Endothelial cell of umbilical vein (primary cell): Measurements from ENCODE around the gene FAM229A. TPM values are rescaled to one million over a fixed set of nuclear protein-coding genes. Genes with fewer than 3 reads are reported as not detected.

ENCODE experiments used
- BruUV-seq: library from RNA; stranded (reverse); fragments of 400-500 nt; replicated peaks from 2 replicates; lab custom pipeline; 2021; lab: Mats Ljungman, UMichigan
- CTCF ChIA-PET: fragments of 300-600, 350-600 bp; sonication (Branson Sonifier 250); formaldehyde crosslinking; loops from one replicate; lab custom pipeline; 2021; ENCODE audit warnings: antibody characterized with exemption, inconsistent platforms; lab: Charles Lee
- POLR2A ChIA-PET: fragments of 300-600, 350-600 bp; sonication (Branson Sonifier 250); formaldehyde crosslinking; loops from one replicate; lab custom pipeline; 2021; ENCODE audit warnings: antibody characterized with exemption, inconsistent platforms; lab: Charles Lee
- DNase-seq: peaks from one replicate; pipeline ENCODE4 v3.0.0-alpha.2; 2011; ENCODE audit warnings: low read depth, low spot score
- FAIRE-seq: peaks from 2 replicates; lab custom pipeline; 2011; peaks lifted over from hg19 to GRCh38; lab: Jason Lieb, UNC
- H2AFZ ChIP-seq: 2 replicates; pipeline ENCODE4 v1.6.0; 2012; ENCODE audit warnings: low read depth, low read length, control low read depth, inconsistent platforms
- H3K27ac ChIP-seq: 2 replicates; pipeline ENCODE4 v1.5.1; 2011; ENCODE audit warnings: low read depth, mild to moderate bottlenecking, control low read depth, low read length, moderate library complexity; ENCODE audit not compliant: insufficient read depth
- H3K27me3 ChIP-seq, 2 experiments: 2 replicates each; pipeline versions ENCODE4 v1.6.0 to v1.6.1; 2011; ENCODE audit warnings: low read length in 2 of 2, mixed read lengths in 1 of 2; ENCODE audit not compliant: control insufficient read depth in 2 of 2, insufficient read depth in 2 of 2
- H3K36me3 ChIP-seq, 2 experiments: 2 replicates in 1 of 2; 3 replicates in 1 of 2; pipeline ENCODE4 v1.5.1; 2011; ENCODE audit warnings: low read length in 2 of 2, mild to moderate bottlenecking in 1 of 2, moderate library complexity in 1 of 2; ENCODE audit not compliant: control insufficient read depth in 2 of 2, insufficient read depth in 2 of 2; ENCODE audit errors: extremely low read depth in 1 of 2
- H3K4me1 ChIP-seq: 3 replicates; pipeline ENCODE4 v1.5.1; 2011; ENCODE audit warnings: mild to moderate bottlenecking, low read length; ENCODE audit not compliant: control insufficient read depth, insufficient read depth; ENCODE audit errors: extremely low read depth
- H3K4me2 ChIP-seq: 2 replicates; pipeline ENCODE4 v1.6.1; 2011; ENCODE audit warnings: low read length, control low read depth, mixed read lengths; ENCODE audit not compliant: insufficient read depth
- H3K4me3 ChIP-seq, 3 experiments: fragments of 200-600 bp in 1 of 3; sonication (generic), shearing (Covaris generic) in 1 of 3; replicated peaks in 1 of 3; 2 replicates each; pipeline ENCODE4 v1.5.1; 2011 to 2016; ENCODE audit warnings: control low read depth in 3 of 3, low read length in 3 of 3, mild to moderate bottlenecking in 2 of 3, inconsistent platforms in 1 of 3, low read depth in 1 of 3, moderate library complexity in 1 of 3; ENCODE audit not compliant: insufficient read depth in 1 of 3
- H3K79me2 ChIP-seq: 2 replicates; pipeline ENCODE4 v1.6.0; 2012; ENCODE audit warnings: low read length, inconsistent platforms; ENCODE audit not compliant: control insufficient read depth, insufficient read depth
- H3K9ac ChIP-seq: replicated peaks from 2 replicates; pipeline ENCODE3; 2011; ENCODE audit warnings: low read length, control low read depth; ENCODE audit not compliant: insufficient read depth; ENCODE audit errors: extremely low read depth
- H3K9me1 ChIP-seq: replicated peaks from 3 replicates; pipeline ENCODE4 v1.6.0; 2011; ENCODE audit warnings: mild to moderate bottlenecking, low read length; ENCODE audit not compliant: control insufficient read depth, insufficient read depth; ENCODE audit errors: extremely low read depth
- H3K9me3 ChIP-seq: replicated peaks from 2 replicates; pipeline ENCODE4 v1.5.1; 2012; ENCODE audit warnings: low read length, inconsistent platforms; ENCODE audit not compliant: control insufficient read depth, insufficient read depth
- H4K20me1 ChIP-seq: replicated peaks from 2 replicates; pipeline ENCODE3; 2011; ENCODE audit warnings: mild to moderate bottlenecking, low read length; ENCODE audit not compliant: control insufficient read depth, insufficient read depth; ENCODE audit errors: extremely low read depth
- EZH2 ChIP-seq: IDR thresholded peaks from 2 replicates; pipeline ENCODE4 v1.6.1; 2012; ENCODE audit warnings: borderline replicate concordance, low read depth, mild to moderate bottlenecking, moderate library complexity, low read length, inconsistent platforms; ENCODE audit not compliant: severe bottlenecking
- FOS ChIP-seq: IDR thresholded peaks from 2 replicates; pipeline ENCODE4 v1.6.1; 2011; ENCODE audit warnings: mild to moderate bottlenecking, low read length, moderate library complexity, borderline replicate concordance; ENCODE audit not compliant: insufficient read depth
- GATA2 ChIP-seq: IDR thresholded peaks from 2 replicates; pipeline ENCODE4 v1.7.0; 2011; ENCODE audit warnings: low read depth, mild to moderate bottlenecking, moderate library complexity, mixed read lengths, low read length; ENCODE audit not compliant: insufficient read length, insufficient read depth
- JUN ChIP-seq: IDR thresholded peaks from 2 replicates; pipeline ENCODE4 v1.6.1; 2011; ENCODE audit warnings: borderline replicate concordance, low read depth; ENCODE audit not compliant: insufficient read length, insufficient read depth
- MYC ChIP-seq: IDR thresholded peaks from one replicate; pipeline ENCODE4 v1.6.1; 2011; ENCODE audit warnings: mild to moderate bottlenecking, low read depth, low read length
- POLR2A ChIP-seq: IDR thresholded peaks from 2 replicates; pipeline ENCODE4 v1.6.1; 2012; ENCODE audit warnings: low read depth, mild to moderate bottlenecking, control low read depth, low read length
- POLR2AphosphoS5 ChIP-seq: IDR thresholded peaks from 2 replicates; pipeline ENCODE4 v1.6.1; 2012; ENCODE audit warnings: low read depth, mild to moderate bottlenecking, control low read depth, low read length, moderate library complexity; ENCODE audit not compliant: insufficient read depth
- dilution Hi-C: fragments of 300-500 bp; cut with MboI; formaldehyde crosslinking; loops from one replicate; pipeline ENCODE4 v1.15.0; 2019; ENCODE audit warnings: low sequenced_read_pairs; ENCODE audit not compliant: extremely low pct_ligation_motif_present
- intact Hi-C: fragments of 100-400 bp; cut with micrococcal nuclease; formaldehyde crosslinking; loops from one replicate; pipeline ENCODE4 v1.10.0; 2022
- polyA plus RNA-seq, 4 experiments: library from polyadenylated mRNA; depleted of rRNA in 3 of 4; stranded (reverse) in 3 of 4; unstranded in 1 of 4; fragments of >200 nt; gene quantifications; 2 replicates each; pipeline versions ENCODE4 v1.2.1 to v1.2.3, GENCODE V29; 2011 to 2012; ENCODE audit warnings: missing spikeins in 1 of 4
- total RNA-seq: library from RNA; stranded (reverse); gene quantifications from 2 replicates; pipeline ENCODE4 v1.2.3, GENCODE V29; 2021
- TF ChIP-seq, protein P1 (sequence below): IDR thresholded peaks from 2 replicates; pipeline ENCODE4 v1.6.1; 2011; ENCODE audit not compliant: insufficient read depth, insufficient read length
- TF ChIP-seq, protein P2 (sequence below), 2 donors: IDR thresholded peaks; 1 replicate in 1 of 2; 2 replicates in 1 of 2; pipeline ENCODE4 v1.5.1; 2011; ENCODE audit warnings: low read length in 2 of 2, mild to moderate bottlenecking in 2 of 2, moderate library complexity in 2 of 2, control low read depth in 1 of 2, inconsistent platforms in 1 of 2, low read depth in 1 of 2; ENCODE audit not compliant: insufficient read depth in 1 of 2; ENCODE audit errors: extremely low read depth in 1 of 2

Gene FAM229A
- total and polyA plus RNA-seq, 2 donors (not counting 3 experiments of a cell fraction or from before 2014, with no cell fraction given) = 8.9 to 11.6 TPM

DNA sequence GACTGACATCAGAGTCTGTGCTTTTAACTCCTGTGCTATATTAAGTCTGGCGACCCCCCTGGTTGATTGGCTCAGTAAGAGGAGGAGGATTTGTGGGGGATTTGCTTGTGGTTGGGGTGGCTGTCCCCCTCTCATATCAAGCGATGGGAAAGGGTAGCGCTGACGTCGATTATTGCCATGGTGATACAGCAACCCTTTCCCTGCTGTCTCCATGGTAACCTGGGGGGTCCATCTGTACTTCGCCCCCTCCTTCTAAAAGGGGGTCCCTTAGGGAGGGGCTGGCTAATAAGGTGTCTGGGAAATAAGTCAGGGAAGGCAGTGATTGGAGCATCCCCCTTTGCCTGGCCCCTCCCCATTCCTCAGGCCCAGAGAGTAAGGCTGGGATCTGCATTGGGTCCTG lies 4.7 kb downstream of the FAM229A start:
- dilution Hi-C loops = no loop called here

More for the DNA sequence above, 4.7 kb downstream of the FAM229A start:
- TF ChIP-seq EZH2 = no peak
- no peak for TF ChIP-seq GATA2
- TF ChIP-seq, protein P1, sequence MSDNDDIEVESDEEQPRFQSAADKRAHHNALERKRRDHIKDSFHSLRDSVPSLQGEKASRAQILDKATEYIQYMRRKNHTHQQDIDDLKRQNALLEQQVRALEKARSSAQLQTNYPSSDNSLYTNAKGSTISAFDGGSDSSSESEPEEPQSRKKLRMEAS = no peak
- no peak for TF ChIP-seq MYC
- TF ChIP-seq POLR2A = no peak
- TF ChIP-seq JUN = no peak
- TF ChIP-seq FOS = no peak
- TF ChIP-seq, protein P2, sequence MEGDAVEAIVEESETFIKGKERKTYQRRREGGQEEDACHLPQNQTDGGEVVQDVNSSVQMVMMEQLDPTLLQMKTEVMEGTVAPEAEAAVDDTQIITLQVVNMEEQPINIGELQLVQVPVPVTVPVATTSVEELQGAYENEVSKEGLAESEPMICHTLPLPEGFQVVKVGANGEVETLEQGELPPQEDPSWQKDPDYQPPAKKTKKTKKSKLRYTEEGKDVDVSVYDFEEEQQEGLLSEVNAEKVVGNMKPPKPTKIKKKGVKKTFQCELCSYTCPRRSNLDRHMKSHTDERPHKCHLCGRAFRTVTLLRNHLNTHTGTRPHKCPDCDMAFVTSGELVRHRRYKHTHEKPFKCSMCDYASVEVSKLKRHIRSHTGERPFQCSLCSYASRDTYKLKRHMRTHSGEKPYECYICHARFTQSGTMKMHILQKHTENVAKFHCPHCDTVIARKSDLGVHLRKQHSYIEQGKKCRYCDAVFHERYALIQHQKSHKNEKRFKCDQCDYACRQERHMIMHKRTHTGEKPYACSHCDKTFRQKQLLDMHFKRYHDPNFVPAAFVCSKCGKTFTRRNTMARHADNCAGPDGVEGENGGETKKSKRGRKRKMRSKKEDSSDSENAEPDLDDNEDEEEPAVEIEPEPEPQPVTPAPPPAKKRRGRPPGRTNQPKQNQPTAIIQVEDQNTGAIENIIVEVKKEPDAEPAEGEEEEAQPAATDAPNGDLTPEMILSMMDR (IDR thresholded peaks at IDR 0.05; ENCODE audit: extremely low read depth in 1 of 2, insufficient read depth in 1 of 2, low read depth in 1 of 2, low read length in 2 of 2) = no peak
- no peak for TF ChIP-seq POLR2AphosphoS5
- Histone ChIP-seq H3K27me3 (no peaks in the 10 kb centered on the region), H3K4me3 (no peak overlapping the region), H3K79me2 (no peaks in the 10 kb centered on the region), H3K9me1 (no peaks in the 10 kb centered on the region), H3K4me1 (peaks cover 9% of the 10 kb centered on the region), H3K27ac (no peak overlapping the region), H3K4me2 (no peak overlapping the region), H4K20me1 (no peaks in the 10 kb centered on the region), H2AFZ (no peak overlapping the region), H3K36me3 (no peaks in the 10 kb centered on the region), H3K9ac (no peak overlapping the region), H3K9me3 (no peaks in the 10 kb centered on the region)
- intact Hi-C loops = no loop called here
- DNase-seq (no peak), FAIRE-seq (no peak)
- POLR2A ChIA-PET = interaction anchor here (1.4 kb wide), 1 partner anchor 22 kb away, joined by 3 read pairs; the partner anchor contains the start of gene MARCKSL1
- CTCF ChIA-PET = interaction anchor here (0.6 kb wide), 1 partner anchor 596 kb away, joined by 3 read pairs; no protein-coding TSS in a partner anchor
- BruUV-seq = no TSS peak
